H9 (cell line): ENCODE data around the gene RYR1. TPM values are rescaled to one million over a fixed set of nuclear protein-coding genes. Genes with fewer than 3 reads are reported as not detected.
A peak's percentile ranks its signal among the peaks of the same experiment; 100 is the strongest.

Experiments
- DNase-seq: peaks from one replicate; pipeline ENCODE4 v3.0.0-alpha.2; 2017
- H2AFZ ChIP-seq: one replicate; pipeline ENCODE4 v1.6.1; 2013; ENCODE audit warnings: mild to moderate bottlenecking, low read length, control low read depth, moderate library complexity
- H2AK5ac ChIP-seq: 2 replicates; pipeline ENCODE4 v1.6.1; 2013; ENCODE audit warnings: low read length, control low read depth, mixed read lengths; ENCODE audit not compliant: insufficient read length
- H2BK120ac ChIP-seq: one replicate; pipeline ENCODE4 v1.6.1; 2013; ENCODE audit warnings: low read depth, mild to moderate bottlenecking, low read length, control low read depth, inconsistent platforms; ENCODE audit not compliant: poor library complexity, severe bottlenecking
- H2BK12ac ChIP-seq: 2 replicates; pipeline ENCODE4 v1.6.1; 2013; ENCODE audit warnings: low read length, control low read depth, mixed read lengths, low read depth; ENCODE audit not compliant: insufficient read length
- H2BK15ac ChIP-seq: 2 replicates; pipeline ENCODE4 v1.6.1; 2013; ENCODE audit warnings: low read depth, low read length, control low read depth
- H2BK20ac ChIP-seq: one replicate; pipeline ENCODE4 v1.6.1; 2013; ENCODE audit warnings: low read depth, mild to moderate bottlenecking, low read length, control low read depth, inconsistent platforms; ENCODE audit not compliant: poor library complexity, severe bottlenecking
- H2BK5ac ChIP-seq: 2 replicates; pipeline ENCODE4 v1.6.1; 2013; ENCODE audit warnings: low read length, control low read depth, mixed read lengths; ENCODE audit not compliant: insufficient read length
- H3K14ac ChIP-seq: 2 replicates; pipeline ENCODE4 v1.6.1; 2013; ENCODE audit warnings: low read length, control low read depth; ENCODE audit not compliant: insufficient read depth
- H3K18ac ChIP-seq: 2 replicates; pipeline ENCODE4 v1.6.1; 2013; ENCODE audit warnings: low read depth, mild to moderate bottlenecking, mixed read lengths, low read length, control low read depth; ENCODE audit not compliant: insufficient read length
- H3K23ac ChIP-seq: 2 replicates; pipeline ENCODE4 v1.6.1; 2013; ENCODE audit warnings: low read length, control low read depth, mixed read lengths, low read depth; ENCODE audit not compliant: insufficient read length
- H3K23me2 ChIP-seq: 2 replicates; pipeline ENCODE4 v1.6.1; 2013; ENCODE audit warnings: low read depth, mild to moderate bottlenecking, mixed read lengths, low read length, control low read depth; ENCODE audit not compliant: insufficient read length, poor library complexity, severe bottlenecking
- H3K27ac ChIP-seq: 2 replicates; pipeline ENCODE4 v1.5.1; 2013; ENCODE audit warnings: low read length, control low read depth, mixed read lengths, low read depth; ENCODE audit not compliant: insufficient read length
- H3K27me3 ChIP-seq: 2 replicates; pipeline ENCODE4 v1.6.1; 2013; ENCODE audit warnings: low read length, control low read depth, inconsistent platforms; ENCODE audit not compliant: insufficient read depth
- H3K4ac ChIP-seq: 2 replicates; pipeline ENCODE4 v1.6.1; 2013; ENCODE audit warnings: low read depth, mild to moderate bottlenecking, control low read depth, inconsistent platforms, low read length, moderate library complexity
- H3K4me1 ChIP-seq: 2 replicates; pipeline ENCODE4 v1.6.1; 2013; ENCODE audit warnings: low read length, control low read depth, inconsistent platforms; ENCODE audit not compliant: insufficient read depth
- H3K4me2 ChIP-seq: 2 replicates; pipeline ENCODE4 v1.6.1; 2013; ENCODE audit warnings: low read length, control low read depth, mixed read lengths; ENCODE audit not compliant: insufficient read length, insufficient read depth
- H3K56ac ChIP-seq: 2 replicates; pipeline ENCODE4 v1.6.1; 2013; ENCODE audit warnings: low read depth, mild to moderate bottlenecking, mixed read lengths, low read length, control low read depth; ENCODE audit not compliant: insufficient read length
- H3K79me1 ChIP-seq: 2 replicates; pipeline ENCODE4 v1.6.1; 2013; ENCODE audit warnings: low read depth, mild to moderate bottlenecking, moderate library complexity, low read length, control low read depth, inconsistent platforms; ENCODE audit not compliant: insufficient read depth, poor library complexity, severe bottlenecking
- H3K79me2 ChIP-seq: 2 replicates; pipeline ENCODE4 v1.6.1; 2013; ENCODE audit warnings: low read length, control low read depth, inconsistent platforms; ENCODE audit not compliant: insufficient read depth
- H3K9ac ChIP-seq: 2 replicates; pipeline ENCODE4 v1.6.1; 2013; ENCODE audit warnings: low read length, control low read depth, mixed read lengths; ENCODE audit not compliant: insufficient read length; ENCODE audit errors: extremely low read depth
- H3K9me3 ChIP-seq: one replicate; pipeline ENCODE4 v1.6.1; 2013; ENCODE audit warnings: low read depth, low read length, inconsistent platforms; ENCODE audit not compliant: control insufficient read depth
- H3T11ph ChIP-seq: one replicate; pipeline ENCODE4 v1.6.1; 2013; ENCODE audit warnings: mild to moderate bottlenecking, low read length, control low read depth, inconsistent platforms
- H4K20me1 ChIP-seq: one replicate; pipeline ENCODE4 v1.6.1; 2013; ENCODE audit not compliant: control insufficient read depth, insufficient read length, insufficient read depth
- H4K5ac ChIP-seq: 2 replicates; pipeline ENCODE4 v1.6.1; 2013; ENCODE audit warnings: low read depth, mild to moderate bottlenecking, mixed read lengths, low read length, control low read depth; ENCODE audit not compliant: insufficient read length
- H4K8ac ChIP-seq: replicated peaks from 2 replicates; pipeline ENCODE4 v1.6.1; 2013; ENCODE audit warnings: low read length, control low read depth, mixed read lengths, low read depth; ENCODE audit not compliant: insufficient read length
- H4K91ac ChIP-seq: 2 replicates; pipeline ENCODE4 v1.6.1; 2013; ENCODE audit warnings: low read depth, mild to moderate bottlenecking, moderate library complexity, mixed read lengths, low read length, control low read depth; ENCODE audit not compliant: insufficient read length
- H3K27ac Mint-ChIP-seq, 3 experiments: 2 replicates in 2 of 3; 3 replicates in 1 of 3; pipeline ENCODE4 v1.8.0; 2020 to 2021; ENCODE audit warnings: mixed read lengths in 3 of 3, mild to moderate bottlenecking in 1 of 3, moderate library complexity in 1 of 3
- H3K27me3 Mint-ChIP-seq: 2 replicates; pipeline ENCODE4 v1.8.0; 2021; ENCODE audit warnings: low read depth, mild to moderate bottlenecking, moderate library complexity, mixed read lengths
- H3K36me3 Mint-ChIP-seq, 3 experiments: 2 replicates in 2 of 3; 3 replicates in 1 of 3; pipeline ENCODE4 v1.8.0; 2020 to 2021; ENCODE audit warnings: low read depth in 3 of 3, mixed read lengths in 3 of 3; ENCODE audit not compliant: insufficient read depth in 1 of 3
- H3K4me1 Mint-ChIP-seq, 2 experiments: 2 replicates each; pipeline ENCODE4 v1.8.0; 2020; ENCODE audit warnings: mixed read lengths in 2 of 2
- H3K4me3 Mint-ChIP-seq, 2 experiments: 2 replicates in 1 of 2; 3 replicates in 1 of 2; pipeline ENCODE4 v1.8.0; 2020 to 2021; ENCODE audit warnings: mild to moderate bottlenecking in 2 of 2, mixed read lengths in 2 of 2, moderate library complexity in 1 of 2
- H3K9me3 Mint-ChIP-seq, 2 experiments: 2 replicates in 1 of 2; 3 replicates in 1 of 2; pipeline ENCODE4 v1.8.0; 2020; ENCODE audit warnings: mild to moderate bottlenecking in 2 of 2, mixed read lengths in 2 of 2, moderate library complexity in 1 of 2
- WGBS: extraction: QIAGEN DNeasy Blood & Tissue Kit; methylation state at CpG from one replicate; pipeline ENCODE4 v1.1.7; 2013; ENCODE audit warnings: missing lambda C conversion rate, low lambda C conversion rate, mixed read lengths; ENCODE audit not compliant: insufficient read length; ENCODE audit errors: extremely low coverage; 5-methylcytosine and 5-hydroxymethylcytosine counted together
- total RNA-seq: library from RNA; stranded (reverse); gene quantifications from 2 replicates; pipeline ENCODE4 v1.2.1, GENCODE V29; 2021
- TF ChIP-seq, protein P1 (sequence below): fragments of 200-600 bp; sonication (generic); conservative IDR thresholded peaks from 3 replicates; pipeline ENCODE4 v1.8.0; 2021; ENCODE audit warnings: antibody characterized with exemption, mild to moderate bottlenecking

RYR1 gene
- total RNA-seq, 1 experiment from 2014 or later = 8.9 TPM

DNA sequence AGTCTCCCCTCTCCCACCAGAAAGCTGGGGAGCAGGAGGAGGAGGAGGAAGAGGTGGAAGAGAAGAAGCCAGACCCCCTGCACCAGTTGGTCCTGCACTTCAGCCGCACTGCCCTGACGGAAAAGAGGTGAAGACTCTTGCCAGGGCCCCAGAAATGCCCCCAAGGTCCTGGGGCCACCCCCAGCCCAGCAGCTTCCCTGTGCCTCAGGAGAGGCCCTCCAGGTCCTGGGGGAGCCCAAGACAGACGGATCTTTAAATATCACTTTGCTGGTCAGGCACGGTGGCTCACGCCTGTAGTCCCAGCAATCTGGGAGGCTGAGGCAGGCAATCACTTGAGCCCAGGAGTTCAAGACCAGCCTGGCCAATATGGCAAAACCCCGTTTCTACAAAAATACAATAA lies 95.4 kb downstream of the RYR1 start:
- no CpG with 5 or more reads among the region's 6 CpGs for WGBS
- peaks cover 6 to 56% (median 21%) of the 10 kb centered on the region in 3 experiments; a peak in 6 of 7 replicates for H3K36me3 Mint-ChIP-seq
- no peak overlapping the region for H3T11ph ChIP-seq

More for the DNA sequence above, 95.4 kb downstream of the RYR1 start:
- no peak for DNase-seq
- Histone ChIP-seq H3K9me3 (no peaks in the 10 kb centered on the region), H4K5ac (no peak overlapping the region), H2BK120ac (no peak overlapping the region), H3K56ac (no peak overlapping the region), H3K23me2 (no peaks in the 10 kb centered on the region), H3K9ac (no peak overlapping the region), H2AK5ac (no peak overlapping the region), H2BK5ac (no peak overlapping the region), H3K79me2 (no peaks in the 10 kb centered on the region), H3K27ac (no peak overlapping the region), H3K79me1 (no peaks in the 10 kb centered on the region), H4K20me1 (no peaks in the 10 kb centered on the region), H3K14ac (no peak overlapping the region), H3K23ac (no peak overlapping the region), H3K4me2 (no peak overlapping the region), H4K8ac (no peak overlapping the region), H3K27me3 (no peaks in the 10 kb centered on the region), H3K4ac (no peak overlapping the region), H2BK20ac (no peak overlapping the region), H3K18ac (no peak overlapping the region), H3K4me1 (no peaks in the 10 kb centered on the region), H2BK15ac (no peak overlapping the region), H4K91ac (no peak overlapping the region), H2AFZ (no peak overlapping the region), H2BK12ac (no peak overlapping the region)
- Mint-ChIP-seq H3K27ac (peak overlapping the region in 1 of 3 experiments; percentile 44; a peak in 1 of 7 replicates), H3K4me3 (no peak overlapping the region), H3K9me3 (peaks cover 0 to 2% of the 10 kb centered on the region in 2 experiments; a peak in 3 of 5 replicates), H3K27me3 (no peaks in the 10 kb centered on the region; the same call in 1 of the 2 replicates), H3K4me1 (peaks cover 3 to 11% of the 10 kb centered on the region in 2 experiments)
- TF ChIP-seq, protein P1, sequence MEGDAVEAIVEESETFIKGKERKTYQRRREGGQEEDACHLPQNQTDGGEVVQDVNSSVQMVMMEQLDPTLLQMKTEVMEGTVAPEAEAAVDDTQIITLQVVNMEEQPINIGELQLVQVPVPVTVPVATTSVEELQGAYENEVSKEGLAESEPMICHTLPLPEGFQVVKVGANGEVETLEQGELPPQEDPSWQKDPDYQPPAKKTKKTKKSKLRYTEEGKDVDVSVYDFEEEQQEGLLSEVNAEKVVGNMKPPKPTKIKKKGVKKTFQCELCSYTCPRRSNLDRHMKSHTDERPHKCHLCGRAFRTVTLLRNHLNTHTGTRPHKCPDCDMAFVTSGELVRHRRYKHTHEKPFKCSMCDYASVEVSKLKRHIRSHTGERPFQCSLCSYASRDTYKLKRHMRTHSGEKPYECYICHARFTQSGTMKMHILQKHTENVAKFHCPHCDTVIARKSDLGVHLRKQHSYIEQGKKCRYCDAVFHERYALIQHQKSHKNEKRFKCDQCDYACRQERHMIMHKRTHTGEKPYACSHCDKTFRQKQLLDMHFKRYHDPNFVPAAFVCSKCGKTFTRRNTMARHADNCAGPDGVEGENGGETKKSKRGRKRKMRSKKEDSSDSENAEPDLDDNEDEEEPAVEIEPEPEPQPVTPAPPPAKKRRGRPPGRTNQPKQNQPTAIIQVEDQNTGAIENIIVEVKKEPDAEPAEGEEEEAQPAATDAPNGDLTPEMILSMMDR = no peak
